SK-N-SH (cell line): ENCODE measurements around the gene SPATA13. TPM values are rescaled to one million over a fixed set of nuclear protein-coding genes. Genes with fewer than 3 reads are reported as not detected.

ENCODE experiments used
- CTCF ChIA-PET: fragments of 300-600, 350-600 bp; formaldehyde crosslinking; extraction: SDS; loops from one replicate; lab custom pipeline; 2021; lab: Yijun Ruan, JAX
- POLR2A ChIA-PET: fragments of 350-600 bp; sonication (Branson Sonifier 250); formaldehyde crosslinking; extraction: SDS; loops from one replicate; lab custom pipeline; 2020; ENCODE audit warnings: antibody characterized with exemption, inconsistent platforms; lab: Yijun Ruan, JAX
- DNase-seq: peaks from one replicate; pipeline ENCODE4 v3.0.0; 2012
- H2AFZ ChIP-seq: fragments of 200-600 bp; sonication (generic); 2 replicates; pipeline ENCODE4 v1.8.1; 2016; ENCODE audit warnings: antibody characterized with exemption, mild to moderate bottlenecking, low read depth
- H3F3A ChIP-seq: fragments of 200-600 bp; sonication (generic); replicated peaks from 2 replicates; pipeline ENCODE3; 2016; ENCODE audit warnings: antibody characterized with exemption, mild to moderate bottlenecking; ENCODE audit not compliant: insufficient read depth
- H3K27ac ChIP-seq, 2 experiments: fragments of 200-500 bp in 1 of 2; fragments of 200-600 bp in 1 of 2; sonication (Bioruptor generic) in 1 of 2; sonication (generic), shearing (Covaris generic) in 1 of 2; 2 replicates each; pipeline versions ENCODE4 v1.5.1 to v1.6.1; 2014 to 2016; ENCODE audit warnings: low read depth in 2 of 2, inconsistent platforms in 1 of 2, low read length in 1 of 2, mild to moderate bottlenecking in 1 of 2, mixed read lengths in 1 of 2
- H3K27me3 ChIP-seq: fragments of 200-600 bp; sonication (generic), shearing (Covaris generic); 2 replicates; pipeline ENCODE4 v1.6.1; 2016; ENCODE audit warnings: mixed run types; ENCODE audit not compliant: insufficient read depth
- H3K36me3 ChIP-seq, 2 experiments: fragments of 200-500 bp in 1 of 2; fragments of 200-600 bp in 1 of 2; sonication (Bioruptor generic) in 1 of 2; sonication (generic) in 1 of 2; replicated peaks in 1 of 2; 2 replicates each; pipeline versions ENCODE3 to v1.5.1; 2014 to 2016; ENCODE audit warnings: low read length in 1 of 2, mild to moderate bottlenecking in 1 of 2; ENCODE audit not compliant: insufficient read depth in 2 of 2, control insufficient read depth in 1 of 2
- H3K4me1 ChIP-seq, 2 experiments: fragments of 200-500 bp in 1 of 2; fragments of 200-600 bp in 1 of 2; sonication (Bioruptor generic) in 1 of 2; sonication (generic), shearing (Covaris generic) in 1 of 2; 2 replicates each; pipeline versions ENCODE4 v1.5.1 to v1.6.1; 2014 to 2016; ENCODE audit warnings: low read depth in 1 of 2, low read length in 1 of 2, mixed run types in 1 of 2; ENCODE audit not compliant: insufficient read depth in 2 of 2, control insufficient read depth in 1 of 2
- H3K4me2 ChIP-seq: fragments of 200-600 bp; sonication (generic), shearing (Covaris generic); 2 replicates; pipeline ENCODE4 v1.6.1; 2017; ENCODE audit warnings: mixed run types
- H3K4me3 ChIP-seq, 2 experiments: fragments of 200-500 bp in 1 of 2; fragments of 200-600 bp in 1 of 2; sonication (Bioruptor generic) in 1 of 2; sonication (generic), shearing (Covaris generic) in 1 of 2; 2 replicates each; pipeline versions ENCODE4 v1.5.1 to v1.8.1; 2014 to 2016; ENCODE audit warnings: low read depth in 2 of 2, inconsistent platforms in 1 of 2, low read length in 1 of 2, mild to moderate bottlenecking in 1 of 2, mixed read lengths in 1 of 2, moderate library complexity in 1 of 2
- H3K79me2 ChIP-seq: fragments of 200-600 bp; sonication (generic); 2 replicates; pipeline ENCODE4 v1.8.1; 2017; ENCODE audit warnings: mild to moderate bottlenecking; ENCODE audit not compliant: insufficient read depth
- H3K9ac ChIP-seq: fragments of 200-600 bp; sonication (generic); 2 replicates; pipeline ENCODE4 v1.6.1; 2017; ENCODE audit warnings: mixed run types
- H3K9me2 ChIP-seq: fragments of 200-600 bp; sonication (generic); 2 replicates; pipeline ENCODE4 v1.6.1; 2017; ENCODE audit warnings: mixed run types
- H3K9me3 ChIP-seq: fragments of 200-600 bp; sonication (generic); 2 replicates; pipeline ENCODE4 v1.6.1; 2017; ENCODE audit warnings: mixed run types, mild to moderate bottlenecking, moderate library complexity
- H4K20me1 ChIP-seq: fragments of 200-600 bp; sonication (generic); 2 replicates; pipeline ENCODE4 v1.6.1; 2017; ENCODE audit warnings: mild to moderate bottlenecking, mixed run types; ENCODE audit not compliant: insufficient read depth
- EP300 ChIP-seq, 2 experiments: IDR thresholded peaks; 2 replicates each; pipeline versions ENCODE4 v1.4.0 to v1.6.1; 2012; ENCODE audit warnings: borderline replicate concordance in 1 of 2, low read depth in 1 of 2, low read length in 1 of 2
- FOSL2 ChIP-seq: IDR thresholded peaks from 2 replicates; pipeline ENCODE4 v1.4.0; 2012; ENCODE audit warnings: low read depth, mild to moderate bottlenecking, moderate library complexity, borderline replicate concordance
- NFIC ChIP-seq: IDR thresholded peaks from 2 replicates; pipeline ENCODE4 v1.4.0; 2012; ENCODE audit warnings: borderline replicate concordance
- PBX3 ChIP-seq: IDR thresholded peaks from 2 replicates; pipeline ENCODE4; 2012
- RCOR1 ChIP-seq: fragments of 150-350 bp; IDR thresholded peaks from 2 replicates; pipeline ENCODE4 v1.6.1; 2017; ENCODE audit warnings: antibody characterized with exemption, low read length
- USF2 ChIP-seq: fragments of 150-350 bp; IDR thresholded peaks from 2 replicates; pipeline ENCODE4 v1.6.1; 2017; ENCODE audit warnings: antibody characterized with exemption, low read length, low read depth, borderline replicate concordance
- ZBTB33 ChIP-seq: IDR thresholded peaks from 2 replicates; pipeline ENCODE4 v1.4.0; 2012; ENCODE audit warnings: low read depth, borderline replicate concordance
- WGBS: methylation state at CpG from one replicate; pipeline ENCODE4 v1.1.6; 2017; ENCODE audit warnings: low lambda C conversion rate; 5-methylcytosine and 5-hydroxymethylcytosine counted together
- polyA plus RNA-seq, 3 experiments: library from polyadenylated mRNA; depleted of rRNA; stranded (reverse); fragments of >200 nt; gene quantifications; 2 replicates each; pipeline ENCODE4 v1.2.3, GENCODE V29; 2012

Gene SPATA13
- polyA plus RNA-seq, 1 of the 3 experiments (the other 2 are of a cell fraction), result 4.3 TPM

- no peaks in the 10 kb centered on the region for H3K36me3 ChIP-seq
- H3K27me3 ChIP-seq, result no peaks in the 10 kb centered on the region
- H3K79me2 ChIP-seq, result no peaks in the 10 kb centered on the region
- H3K4me2 ChIP-seq, result no peak overlapping the region
- CTCF ChIA-PET, result no interaction called here
- no peak for DNase-seq
- H3K9me3 ChIP-seq, result no peaks in the 10 kb centered on the region
- H3K9ac ChIP-seq, result no peak overlapping the region
- no peak overlapping the region for H3K27ac ChIP-seq
- no peaks in the 10 kb centered on the region for H3K9me2 ChIP-seq
- H4K20me1 ChIP-seq, result no peaks in the 10 kb centered on the region
- no peak overlapping the region for H2AFZ ChIP-seq
- H3K4me1 ChIP-seq, result 0 out of 4 replicates have a peak, but pooled peaks cover 0 to 5% of the 10 kb centered on the region in 2 experiments
- H3F3A ChIP-seq, result no peaks in the 10 kb centered on the region
- H3K4me3 ChIP-seq, result no peak overlapping the region
- POLR2A ChIA-PET, result no interaction called here
- 90% methylated on average over 4 of the region's 4 CpGs for WGBS
- TF ChIP-seq PBX3, result no peak
Observed at GRCh38 chr13:24181991-24182702, 21.6 kb downstream of the SPATA13 start.

- Histone ChIP-seq H3K9me3 (no peaks in the 10 kb centered on the region), H3K9me2 (no peaks in the 10 kb centered on the region), H3K79me2 (no peaks in the 10 kb centered on the region), H3K36me3 (no peaks in the 10 kb centered on the region), H2AFZ (no peak overlapping the region), H4K20me1 (no peaks in the 10 kb centered on the region), H3K9ac (no peak overlapping the region), H3K4me2 (no peak overlapping the region), H3F3A (no peaks in the 10 kb centered on the region), H3K27ac (no peak overlapping the region), H3K4me1 (0 out of 4 replicates have a peak, but pooled peaks cover 0 to 5% of the 10 kb centered on the region in 2 experiments), H3K4me3 (no peak overlapping the region), H3K27me3 (no peaks in the 10 kb centered on the region)
- DNase-seq, result no peak
- TF ChIP-seq EP300 (IDR thresholded peaks at IDR 0.05; ENCODE audit: borderline replicate concordance in 1 of 2, low read depth in 1 of 2, low read length in 1 of 2) (no peak), ZBTB33 (no peak), NFIC (no peak), FOSL2 (no peak), RCOR1 (no peak), USF2 (no peak)
- ChIA-PET CTCF (no interaction called here), POLR2A (no interaction called here)
- 96% methylated on average over 3 of the region's 3 CpGs for WGBS
Observed at GRCh38 chr13:24182703-24183081, 22.2 kb downstream of the SPATA13 start.
